Mesothelial cell of epicardium (in vitro differentiated cells): ENCODE results near the gene TCEANC2. TPM values are rescaled to one million over a fixed set of nuclear protein-coding genes. Genes with fewer than 3 reads are reported as not detected.
A peak's percentile ranks its signal among the peaks of the same experiment; 100 is the strongest.
"Not testable (repeated sequence)": the region's sequence is repeated elsewhere in the genome, so short reads cannot be mapped to it uniquely, and the experiment has no call there.

Experiments used
- DNase-seq, 2 experiments: peaks; one replicate each; pipeline ENCODE4 v3.0.0; 2021; ENCODE audit warnings: low spot score in 2 of 2; ENCODE audit not compliant: unreplicated experiment in 2 of 2
- H3K27ac Mint-ChIP-seq: 2 replicates; pipeline ENCODE4 v1.8.0; 2021; ENCODE audit warnings: mixed read lengths
- H3K27me3 Mint-ChIP-seq: 2 replicates; pipeline ENCODE4 v1.8.0; 2021; ENCODE audit warnings: low read depth, mixed read lengths
- H3K36me3 Mint-ChIP-seq: 2 replicates; pipeline ENCODE4 v1.8.0; 2021; ENCODE audit warnings: mixed read lengths
- H3K4me1 Mint-ChIP-seq: 2 replicates; pipeline ENCODE4 v1.8.0; 2021; ENCODE audit warnings: mixed read lengths
- H3K4me3 Mint-ChIP-seq: 2 replicates; pipeline ENCODE4 v1.8.0; 2021; ENCODE audit warnings: mild to moderate bottlenecking, moderate library complexity, mixed read lengths
- H3K9me3 Mint-ChIP-seq: 2 replicates; pipeline ENCODE4 v1.8.0; 2021; ENCODE audit warnings: mixed read lengths
- total RNA-seq: library from RNA; stranded (reverse); gene quantifications from 3 replicates; pipeline ENCODE4 v1.2.1, GENCODE V29; 2021
- TF ChIP-seq, protein P1 (sequence below): fragments of 200-600 bp; sonication (generic); IDR thresholded peaks from one replicate; pipeline ENCODE4 v1.5.0; 2021; ENCODE audit warnings: antibody characterized with exemption; ENCODE audit not compliant: unreplicated experiment

The TCEANC2 gene
- total RNA-seq, 1 donor from 2014 or later: 7.8 TPM

DNA sequence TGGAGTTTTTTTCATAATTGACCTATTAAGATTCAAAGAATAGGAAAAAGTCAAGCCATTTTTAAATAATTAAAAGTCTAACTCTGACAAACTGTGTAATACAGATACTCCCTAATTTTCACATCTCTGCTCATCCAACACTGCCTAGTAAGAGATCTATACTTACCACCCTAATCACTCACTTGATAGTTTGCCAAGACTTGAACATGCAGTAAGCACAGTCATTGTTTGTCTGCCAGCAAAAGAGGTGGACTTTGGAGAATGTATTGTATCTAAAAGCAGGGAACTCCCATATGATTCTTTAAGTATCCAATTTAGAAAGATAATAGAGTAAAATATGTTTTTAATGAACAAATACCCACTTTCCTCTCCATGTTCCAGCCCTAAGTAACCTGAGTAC is 15.9 kb upstream of the TCEANC2 start:
- TF ChIP-seq, protein P1, sequence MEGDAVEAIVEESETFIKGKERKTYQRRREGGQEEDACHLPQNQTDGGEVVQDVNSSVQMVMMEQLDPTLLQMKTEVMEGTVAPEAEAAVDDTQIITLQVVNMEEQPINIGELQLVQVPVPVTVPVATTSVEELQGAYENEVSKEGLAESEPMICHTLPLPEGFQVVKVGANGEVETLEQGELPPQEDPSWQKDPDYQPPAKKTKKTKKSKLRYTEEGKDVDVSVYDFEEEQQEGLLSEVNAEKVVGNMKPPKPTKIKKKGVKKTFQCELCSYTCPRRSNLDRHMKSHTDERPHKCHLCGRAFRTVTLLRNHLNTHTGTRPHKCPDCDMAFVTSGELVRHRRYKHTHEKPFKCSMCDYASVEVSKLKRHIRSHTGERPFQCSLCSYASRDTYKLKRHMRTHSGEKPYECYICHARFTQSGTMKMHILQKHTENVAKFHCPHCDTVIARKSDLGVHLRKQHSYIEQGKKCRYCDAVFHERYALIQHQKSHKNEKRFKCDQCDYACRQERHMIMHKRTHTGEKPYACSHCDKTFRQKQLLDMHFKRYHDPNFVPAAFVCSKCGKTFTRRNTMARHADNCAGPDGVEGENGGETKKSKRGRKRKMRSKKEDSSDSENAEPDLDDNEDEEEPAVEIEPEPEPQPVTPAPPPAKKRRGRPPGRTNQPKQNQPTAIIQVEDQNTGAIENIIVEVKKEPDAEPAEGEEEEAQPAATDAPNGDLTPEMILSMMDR: no peak
- DNase-seq: no peak
- Mint-ChIP-seq H3K36me3 (peaks cover 28% of the 10 kb centered on the region), H3K9me3 (no peaks in the 10 kb centered on the region), H3K27me3 (no peaks in the 10 kb centered on the region), H3K27ac (no peak overlapping the region), H3K4me3 (no peak overlapping the region), H3K4me1 (no peaks in the 10 kb centered on the region)

DNA sequence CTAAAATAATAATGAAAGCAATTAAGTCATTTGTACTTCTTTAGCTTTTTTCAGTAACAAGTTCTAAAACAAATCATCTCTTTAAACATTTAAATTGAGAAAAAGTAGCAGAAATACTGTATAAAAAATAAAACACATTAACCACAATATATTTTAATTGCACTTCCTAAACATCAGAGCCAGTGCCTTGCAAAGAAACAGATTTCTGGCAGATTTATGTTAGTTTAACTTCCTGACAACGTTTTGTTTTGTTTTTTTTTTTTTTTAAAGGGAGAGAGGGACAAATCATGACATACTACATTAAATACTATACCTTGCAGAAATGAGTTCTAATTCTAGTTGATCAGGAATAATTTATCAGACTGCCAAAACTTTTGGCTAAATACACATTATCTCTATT is 11.6 kb upstream of the TCEANC2 start:
- no peaks in the 10 kb centered on the region for H3K27me3 Mint-ChIP-seq
- H3K36me3 Mint-ChIP-seq: peaks cover 15% of the 10 kb centered on the region
- H3K4me3 Mint-ChIP-seq: no peak overlapping the region
- no peaks in the 10 kb centered on the region for H3K4me1 Mint-ChIP-seq
- TF ChIP-seq, protein P1: no peak
- DNase-seq: no peak
- H3K9me3 Mint-ChIP-seq: no peaks in the 10 kb centered on the region
- peak overlapping the region; percentile 24 for H3K27ac Mint-ChIP-seq

DNA sequence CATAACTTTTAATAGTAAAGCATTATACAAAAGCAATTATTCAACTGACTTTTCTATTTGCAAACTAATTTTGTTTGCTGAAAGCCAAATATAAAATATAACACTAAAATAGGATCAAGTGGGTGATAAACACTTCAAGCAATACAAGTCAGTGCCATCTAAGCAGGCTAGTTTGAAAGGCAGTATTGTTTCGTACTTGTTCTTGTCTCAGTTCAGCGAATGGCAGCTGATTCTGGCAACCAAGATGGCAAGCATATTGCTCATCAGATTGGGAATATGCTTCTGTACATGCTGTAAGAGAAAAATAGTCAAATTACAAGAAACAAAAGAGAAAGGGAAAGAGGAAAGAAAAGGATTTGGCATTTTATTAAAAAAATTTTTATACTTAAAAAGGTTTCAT is 7.9 kb upstream of the TCEANC2 start:
- TF ChIP-seq, protein P1: no peak
- Mint-ChIP-seq H3K36me3 (peaks cover 11% of the 10 kb centered on the region), H3K27me3 (no peaks in the 10 kb centered on the region), H3K4me3 (no peak overlapping the region), H3K27ac (no peak overlapping the region), H3K9me3 (no peaks in the 10 kb centered on the region), H3K4me1 (peaks cover 7% of the 10 kb centered on the region)
- no peak for DNase-seq

DNA sequence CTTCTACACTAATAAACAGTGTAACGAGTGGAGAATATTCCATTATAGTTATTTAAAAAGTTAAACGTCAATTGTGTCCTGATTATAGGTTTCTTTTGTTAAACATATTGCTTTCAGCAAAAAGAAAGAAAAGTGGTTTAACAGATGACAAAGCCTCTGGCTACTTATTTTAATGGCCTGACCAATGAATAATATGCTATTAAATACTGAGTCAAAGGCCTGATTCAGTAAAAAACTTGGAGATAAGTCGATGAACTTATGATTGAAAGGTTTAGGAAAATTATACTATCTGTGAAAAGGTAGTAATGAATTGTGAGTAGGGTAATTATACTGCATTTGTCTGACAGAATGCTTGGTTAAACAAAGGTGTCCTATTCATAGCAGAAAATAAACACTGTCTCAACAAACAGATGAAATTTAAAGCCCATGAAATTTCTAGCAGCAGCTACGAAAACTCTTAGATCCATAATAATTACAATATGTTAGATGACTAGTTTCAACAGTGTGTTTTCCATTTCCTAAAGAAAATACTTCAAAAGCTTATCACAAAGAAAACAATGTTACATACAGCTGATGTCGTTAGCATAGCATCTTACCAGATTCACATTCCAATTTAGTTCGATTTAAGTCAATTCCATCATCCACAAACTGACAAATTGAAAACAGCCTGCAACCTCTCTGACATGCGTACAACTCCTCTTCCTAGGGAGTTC is 6.6 kb upstream of the TCEANC2 start:
- Mint-ChIP-seq H3K4me1 (peaks cover 7% of the 10 kb centered on the region), H3K27ac (peak overlapping the region; percentile 49), H3K9me3 (no peaks in the 10 kb centered on the region), H3K4me3 (no peak overlapping the region), H3K27me3 (no peaks in the 10 kb centered on the region), H3K36me3 (peaks cover 5% of the 10 kb centered on the region)
- no peak for DNase-seq
- TF ChIP-seq, protein P1: no peak

DNA sequence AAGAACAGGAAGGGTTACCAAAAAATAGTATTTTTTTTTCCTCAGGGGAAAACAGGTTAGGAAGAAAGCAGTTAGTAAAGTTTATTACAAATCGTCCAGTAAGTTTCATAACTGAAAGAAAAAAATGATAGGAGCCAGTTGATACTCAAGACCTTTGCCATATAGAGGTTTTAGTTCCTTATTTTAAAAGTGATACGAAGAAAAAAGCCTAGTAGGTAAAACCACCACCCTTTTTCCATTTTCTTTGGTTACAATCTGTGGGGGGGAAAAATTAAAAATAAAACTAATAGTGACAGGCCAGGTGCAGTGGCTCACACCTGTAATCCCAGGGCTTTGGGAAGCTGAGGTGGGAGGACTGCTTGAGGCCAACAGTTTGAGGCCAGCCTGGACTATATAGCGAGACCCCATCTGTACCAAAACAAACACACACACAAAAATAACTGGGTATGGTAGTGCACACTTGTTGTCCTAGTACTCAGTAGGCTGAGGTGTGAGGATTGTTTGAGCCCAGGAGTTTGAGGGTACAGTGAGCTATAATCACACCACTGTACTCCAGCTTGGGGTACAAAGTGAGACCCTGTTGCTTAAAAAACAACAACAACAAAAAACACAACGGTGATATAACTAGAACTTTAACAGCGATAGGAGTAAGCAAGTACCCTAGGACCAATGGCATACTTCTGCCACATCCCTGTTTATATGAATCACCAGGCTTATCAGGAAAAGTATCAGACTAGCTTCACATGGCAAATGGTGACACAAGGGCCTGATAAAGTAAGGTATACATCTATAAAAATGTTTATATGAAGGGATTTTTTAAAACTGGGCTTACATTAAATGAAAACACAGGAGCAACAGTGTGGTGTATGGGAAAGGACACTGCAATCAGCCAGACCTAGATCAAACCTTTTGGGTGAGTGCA is 5.8 kb upstream of the TCEANC2 start:
- H3K4me3 Mint-ChIP-seq: no peak overlapping the region
- TF ChIP-seq, protein P1: no peak
- no peak for DNase-seq
- H3K27ac Mint-ChIP-seq: peak overlapping the region; percentile 49
- peaks cover 3% of the 10 kb centered on the region for H3K36me3 Mint-ChIP-seq
- peaks cover 7% of the 10 kb centered on the region for H3K4me1 Mint-ChIP-seq
- H3K27me3 Mint-ChIP-seq: no peaks in the 10 kb centered on the region
- no peaks in the 10 kb centered on the region for H3K9me3 Mint-ChIP-seq

DNA sequence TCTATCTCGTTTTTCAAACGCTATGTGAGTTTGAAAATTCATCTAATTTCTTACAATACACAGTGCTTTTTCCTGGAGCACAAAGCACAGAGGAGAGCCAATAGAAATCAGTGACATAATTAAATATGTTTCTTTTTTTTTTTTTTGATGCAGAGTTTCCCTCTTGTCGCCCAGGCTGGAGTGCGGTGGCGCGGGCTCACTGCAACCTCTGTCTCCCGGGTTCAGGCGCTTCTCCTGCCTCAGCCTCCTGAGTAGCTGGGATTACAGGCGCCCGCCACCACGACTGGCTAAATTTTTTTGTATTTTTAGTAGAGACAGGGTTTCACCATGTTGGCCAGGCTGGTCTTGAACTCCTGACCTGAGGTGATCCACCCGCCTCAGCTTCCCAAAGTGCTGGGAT is 3.0 kb upstream of the TCEANC2 start:
- H3K27me3 Mint-ChIP-seq, H3K9me3 Mint-ChIP-seq, DNase-seq, H3K27ac Mint-ChIP-seq, H3K36me3 Mint-ChIP-seq, H3K4me3 Mint-ChIP-seq: not testable (repeated sequence)
- peaks cover 18% of the 10 kb centered on the region for H3K4me1 Mint-ChIP-seq
